ENCODE data around the gene GIPC3. TPM values are rescaled to one million over a fixed set of nuclear protein-coding genes. Genes with fewer than 3 reads are reported as not detected.

Gene GIPC3
- total and polyA plus RNA-seq, 2 of the 8 experiments (the other 6 are each of a cell fraction or from before 2014, with no cell fraction given): 1.0 to 1.2 TPM

- no peak overlapping the region for H3K56ac ChIP-seq (replicated peaks; ENCODE audit: insufficient read length, low read depth, low read length)
- H4K91ac ChIP-seq (replicated peaks; ENCODE audit: insufficient read length, low read length): no peak overlapping the region
- H2BK5ac ChIP-seq (ENCODE audit: low read depth, low read length): no peak overlapping the region
- peaks cover 0 to 16% (median 13%) of the 10 kb centered on the region in 4 experiments; a peak in 5 of 7 replicates for H3K27me3 ChIP-seq (replicated peaks in 1 of 4; ENCODE audit: control insufficient read depth in 3 of 4, extremely low read depth in 1 of 4, insufficient read depth in 3 of 4, low read length in 3 of 4)
- ChIA-PET POLR2A (ENCODE audit: partially characterized antibody) (interaction anchor here (0.7 to 0.9 kb wide), 3 partner anchors 31 to 380 kb away, joined by 3 to 4 read pairs (median 3); no protein-coding TSS in a partner anchor), CTCF (ENCODE audit: partially characterized antibody) (interaction anchor here (0.7 to 3.0 kb wide), 8 partner anchors 11 to 1814 kb away, joined by 3 to 10 read pairs (median 3); partner anchors contain the start of gene GIPC3)
- H3K4ac ChIP-seq (replicated peaks; ENCODE audit: insufficient read length, low read depth, low read length): no peak overlapping the region
- H3K36me3 ChIP-seq (ENCODE audit: control insufficient read depth in 2 of 4, insufficient read depth in 4 of 4, low read length in 3 of 4): no peaks in the 10 kb centered on the region
- H3K27ac ChIP-seq (ENCODE audit: low read depth, low read length): no peak overlapping the region
- TF ChIP-seq CBX8 (IDR thresholded peaks at IDR 0.05; ENCODE audit: borderline replicate concordance, low read depth, low read length) (no peak), CHD1 (IDR thresholded peaks at IDR 0.05; ENCODE audit: low read depth, low read length) (no peak), SAP30 (IDR thresholded peaks at IDR 0.05; ENCODE audit: insufficient read depth, insufficient replicate concordance, low read length) (no peak), RFX5 (IDR thresholded peaks at IDR 0.05; ENCODE audit: borderline replicate concordance, low read depth, low read length) (no peak), SRF (IDR thresholded peaks at IDR 0.05; ENCODE audit: low read depth, low read length) (no peak), KDM4A (IDR thresholded peaks at IDR 0.05; ENCODE audit: low read depth, low read length, severe bottlenecking) (no peak), CHD2 (IDR thresholded peaks at IDR 0.05; ENCODE audit: low read length) (no peak), ZNF274 (IDR thresholded peaks at IDR 0.05; ENCODE audit: borderline replicate concordance, extremely low read depth, low read length) (no peak)
- no peak overlapping the region for H3K14ac ChIP-seq (ENCODE audit: insufficient read length)
- H3K23ac ChIP-seq (ENCODE audit: insufficient read length): no peak overlapping the region
- peaks cover 3 to 14% (median 12%) of the 10 kb centered on the region in 4 experiments for H3K4me1 ChIP-seq (replicated peaks in 1 of 4; ENCODE audit: control insufficient read depth in 3 of 4, insufficient read depth in 4 of 4, low read length in 3 of 4)
- H3K9me3 ChIP-seq (ENCODE audit: insufficient read depth in 2 of 2, low read depth in 1 of 2, low read length in 1 of 2): no peaks in the 10 kb centered on the region
- WGBS, 2 experiments (ENCODE audit: extremely low coverage in 1 of 2, insufficient coverage in 1 of 2, insufficient read length in 1 of 2, insufficient replicate concordance in 2 of 2, low coverage in 1 of 2, low lambda C conversion rate in 2 of 2, missing lambda C conversion rate in 1 of 2): 91% methylated on average over 20 of the region's 27 CpGs; no CpG with 5 or more reads in 1 of the 2 experiments
- DNase-seq (ENCODE audit: low read depth in 1 of 2, low spot score in 2 of 2) (no peak), FAIRE-seq (no peak)
- H3K9ac ChIP-seq (replicated peaks in 1 of 4; ENCODE audit: extremely low read depth in 1 of 4, low read depth in 3 of 4, low read length in 3 of 4): no peak overlapping the region
- H4K8ac ChIP-seq (ENCODE audit: extremely low read depth, insufficient read depth, low read length): no peak overlapping the region; the same call in 1 of the 2 replicates
- H3K79me2 ChIP-seq (ENCODE audit: control insufficient read depth in 1 of 2, insufficient read depth in 2 of 2, low read length in 2 of 2): no peaks in the 10 kb centered on the region
- H3K4me2 ChIP-seq (ENCODE audit: insufficient read depth in 1 of 2, low read depth in 2 of 2, low read length in 2 of 2): no peak overlapping the region
- H2AK5ac ChIP-seq (ENCODE audit: low read depth, low read length): no peak overlapping the region; the same call in 1 of the 2 replicates
- no peak overlapping the region for H2BK15ac ChIP-seq (ENCODE audit: low read length)
- H4K20me1 ChIP-seq (replicated peaks in 1 of 2; ENCODE audit: control insufficient read depth in 1 of 2, insufficient read depth in 2 of 2, low read length in 2 of 2): peaks cover 0 to 3% of the 10 kb centered on the region in 2 experiments
- H3K79me1 ChIP-seq (ENCODE audit: low read depth, low read length): no peaks in the 10 kb centered on the region
- no peak overlapping the region for H2BK20ac ChIP-seq (ENCODE audit: low read length)
- no peak overlapping the region for H3K4me3 ChIP-seq (ENCODE audit: extremely low read depth in 1 of 4, insufficient read depth in 2 of 4, low read depth in 3 of 4, low read length in 4 of 4)
- no peak overlapping the region for H2BK12ac ChIP-seq (ENCODE audit: low read depth, low read length)
- H3K23me2 ChIP-seq (ENCODE audit: low read depth, low read length): peaks cover 18% of the 10 kb centered on the region; the same call in 1 of the 2 replicates
- no peak overlapping the region for H4K5ac ChIP-seq (ENCODE audit: insufficient read length, low read depth, low read length)
- no peak overlapping the region for H2BK120ac ChIP-seq (replicated peaks; ENCODE audit: low read depth, low read length)
- no peak overlapping the region for H3K18ac ChIP-seq (ENCODE audit: extremely low read depth, low read length)
- no peak overlapping the region for H2AFZ ChIP-seq (ENCODE audit: low read length)
Observed at GRCh38 chr19:3604227-3604986, 19.1 kb downstream of the GIPC3 start.
